ENCODE measurements around the gene CHST11. TPM values are rescaled to one million over a fixed set of nuclear protein-coding genes. Genes with fewer than 3 reads are reported as not detected.
A peak's percentile ranks its signal among the peaks of the same experiment; 100 is the strongest.

CHST11 gene
- total and polyA plus RNA-seq, 9 of the 15 experiments (the other 6 are each of a cell fraction or from before 2014, with no cell fraction given), result 2.3 to 38.7 (median 15.0) TPM

DNA sequence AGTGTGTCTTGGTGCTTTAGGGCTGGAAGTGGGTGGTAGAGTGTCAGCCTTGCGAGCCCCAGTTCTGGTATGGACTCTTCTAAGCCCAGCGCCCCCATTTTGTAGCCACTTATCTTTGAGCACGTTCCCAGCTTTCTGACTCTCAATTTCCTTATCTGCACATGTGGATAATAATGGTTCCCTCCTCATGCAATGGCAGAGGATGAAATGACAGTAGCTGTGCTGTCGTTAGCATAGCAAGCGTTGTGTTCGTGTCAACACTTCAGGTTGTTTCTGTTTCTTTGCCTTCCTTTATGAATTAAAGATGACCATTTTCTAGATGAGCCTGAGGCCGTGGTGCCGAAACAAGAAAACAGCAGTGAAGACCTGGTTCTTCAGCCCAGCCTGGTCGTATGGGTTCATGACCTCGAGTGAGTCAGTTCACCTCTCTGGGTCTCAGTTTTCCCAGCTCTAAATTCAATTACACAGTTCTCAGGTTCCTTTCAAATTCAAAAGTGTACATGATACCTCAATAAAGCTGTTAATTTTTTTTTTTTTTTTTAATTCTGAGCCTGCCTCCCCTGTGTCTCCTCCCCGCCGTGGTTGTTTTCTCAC lies 268.3 kb downstream of the CHST11 start (continued):
- 0 out of 2 replicates have a peak, but pooled peaks have one; percentile 51 for TF ChIP-seq MYC (IDR thresholded peaks at IDR 0.05; ENCODE audit: low read depth, low read length)
- no peak for TF ChIP-seq MYC (CRISPR knock-in tag; IDR thresholded peaks at IDR 0.05; ENCODE audit: borderline replicate concordance, low read depth)
- TF ChIP-seq BRD4 (IDR thresholded peaks at IDR 0.05), result no peak
- TF ChIP-seq HEY1 (CRISPR knock-in tag; IDR thresholded peaks at IDR 0.05; ENCODE audit: borderline replicate concordance), result no peak
- TF ChIP-seq, protein P1, sequence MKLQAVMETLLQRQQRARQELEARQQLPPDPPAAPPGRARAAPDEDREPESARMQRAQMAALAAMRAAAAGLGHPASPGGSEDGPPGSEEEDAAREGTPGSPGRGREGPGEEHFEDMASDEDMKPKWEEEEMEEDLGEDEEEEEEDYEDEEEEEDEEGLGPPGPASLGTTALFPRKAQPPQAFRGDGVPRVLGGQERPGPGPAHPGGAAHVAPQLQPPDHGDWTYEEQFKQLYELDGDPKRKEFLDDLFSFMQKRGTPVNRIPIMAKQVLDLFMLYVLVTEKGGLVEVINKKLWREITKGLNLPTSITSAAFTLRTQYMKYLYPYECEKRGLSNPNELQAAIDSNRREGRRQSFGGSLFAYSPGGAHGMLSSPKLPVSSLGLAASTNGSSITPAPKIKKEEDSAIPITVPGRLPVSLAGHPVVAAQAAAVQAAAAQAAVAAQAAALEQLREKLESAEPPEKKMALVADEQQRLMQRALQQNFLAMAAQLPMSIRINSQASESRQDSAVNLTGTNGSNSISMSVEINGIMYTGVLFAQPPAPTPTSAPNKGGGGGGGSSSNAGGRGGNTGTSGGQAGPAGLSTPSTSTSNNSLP (IDR thresholded peaks at IDR 0.05; ENCODE audit: borderline replicate concordance, low read depth, low read length), result 0 out of 2 replicates have a peak, but pooled peaks have one; percentile 14
- TF ChIP-seq, protein P2, sequence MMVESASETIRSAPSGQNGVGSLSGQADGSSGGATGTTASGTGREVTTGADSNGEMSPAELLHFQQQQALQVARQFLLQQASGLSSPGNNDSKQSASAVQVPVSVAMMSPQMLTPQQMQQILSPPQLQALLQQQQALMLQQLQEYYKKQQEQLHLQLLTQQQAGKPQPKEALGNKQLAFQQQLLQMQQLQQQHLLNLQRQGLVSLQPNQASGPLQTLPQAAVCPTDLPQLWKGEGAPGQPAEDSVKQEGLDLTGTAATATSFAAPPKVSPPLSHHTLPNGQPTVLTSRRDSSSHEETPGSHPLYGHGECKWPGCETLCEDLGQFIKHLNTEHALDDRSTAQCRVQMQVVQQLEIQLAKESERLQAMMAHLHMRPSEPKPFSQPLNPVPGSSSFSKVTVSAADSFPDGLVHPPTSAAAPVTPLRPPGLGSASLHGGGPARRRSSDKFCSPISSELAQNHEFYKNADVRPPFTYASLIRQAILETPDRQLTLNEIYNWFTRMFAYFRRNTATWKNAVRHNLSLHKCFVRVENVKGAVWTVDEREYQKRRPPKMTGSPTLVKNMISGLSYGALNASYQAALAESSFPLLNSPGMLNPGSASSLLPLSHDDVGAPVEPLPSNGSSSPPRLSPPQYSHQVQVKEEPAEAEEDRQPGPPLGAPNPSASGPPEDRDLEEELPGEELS (CRISPR knock-in tag; IDR thresholded peaks at IDR 0.05; ENCODE audit: borderline replicate concordance), result no peak
- TF ChIP-seq, protein P3, sequence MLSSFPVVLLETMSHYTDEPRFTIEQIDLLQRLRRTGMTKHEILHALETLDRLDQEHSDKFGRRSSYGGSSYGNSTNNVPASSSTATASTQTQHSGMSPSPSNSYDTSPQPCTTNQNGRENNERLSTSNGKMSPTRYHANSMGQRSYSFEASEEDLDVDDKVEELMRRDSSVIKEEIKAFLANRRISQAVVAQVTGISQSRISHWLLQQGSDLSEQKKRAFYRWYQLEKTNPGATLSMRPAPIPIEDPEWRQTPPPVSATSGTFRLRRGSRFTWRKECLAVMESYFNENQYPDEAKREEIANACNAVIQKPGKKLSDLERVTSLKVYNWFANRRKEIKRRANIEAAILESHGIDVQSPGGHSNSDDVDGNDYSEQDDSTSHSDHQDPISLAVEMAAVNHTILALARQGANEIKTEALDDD (IDR thresholded peaks at IDR 0.05), result no peak
- TF ChIP-seq L3MBTL2 (IDR thresholded peaks at IDR 0.05), result peak; percentile 62; the same call in 1 of the 2 replicates
- no peak for TF ChIP-seq SRSF7 (optimal IDR thresholded peaks at IDR 0.05; ENCODE audit: low read depth, low read length)
- TF ChIP-seq, protein P4, sequence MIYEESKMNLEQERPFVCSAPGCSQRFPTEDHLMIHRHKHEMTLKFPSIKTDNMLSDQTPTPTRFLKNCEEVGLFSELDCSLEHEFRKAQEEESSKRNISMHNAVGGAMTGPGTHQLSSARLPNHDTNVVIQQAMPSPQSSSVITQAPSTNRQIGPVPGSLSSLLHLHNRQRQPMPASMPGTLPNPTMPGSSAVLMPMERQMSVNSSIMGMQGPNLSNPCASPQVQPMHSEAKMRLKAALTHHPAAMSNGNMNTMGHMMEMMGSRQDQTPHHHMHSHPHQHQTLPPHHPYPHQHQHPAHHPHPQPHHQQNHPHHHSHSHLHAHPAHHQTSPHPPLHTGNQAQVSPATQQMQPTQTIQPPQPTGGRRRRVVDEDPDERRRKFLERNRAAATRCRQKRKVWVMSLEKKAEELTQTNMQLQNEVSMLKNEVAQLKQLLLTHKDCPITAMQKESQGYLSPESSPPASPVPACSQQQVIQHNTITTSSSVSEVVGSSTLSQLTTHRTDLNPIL (CRISPR knock-in tag; IDR thresholded peaks at IDR 0.05), result no peak
- TF ChIP-seq ZNF76 (CRISPR knock-in tag; IDR thresholded peaks at IDR 0.05; ENCODE audit: borderline replicate concordance), result no peak
- TF ChIP-seq SMAD4 (CRISPR knock-in tag; conservative IDR thresholded peaks at IDR 0.05), result no peak
- TF ChIP-seq CBFA2T3 (IDR thresholded peaks at IDR 0.05), result 0 out of 2 replicates have a peak, but pooled peaks have one; percentile 16
- no peak for TF ChIP-seq MAFF (IDR thresholded peaks at IDR 0.05; ENCODE audit: low read length)
- no peak for TF ChIP-seq BRCA1 (IDR thresholded peaks at IDR 0.05)
- no peak for TF ChIP-seq BRCA1 (CRISPR knock-in tag; IDR thresholded peaks at IDR 0.05)
- no peak for TF ChIP-seq ZNF699 (CRISPR knock-in tag; IDR thresholded peaks at IDR 0.05; ENCODE audit: insufficient replicate concordance)
- TF ChIP-seq, protein P5, sequence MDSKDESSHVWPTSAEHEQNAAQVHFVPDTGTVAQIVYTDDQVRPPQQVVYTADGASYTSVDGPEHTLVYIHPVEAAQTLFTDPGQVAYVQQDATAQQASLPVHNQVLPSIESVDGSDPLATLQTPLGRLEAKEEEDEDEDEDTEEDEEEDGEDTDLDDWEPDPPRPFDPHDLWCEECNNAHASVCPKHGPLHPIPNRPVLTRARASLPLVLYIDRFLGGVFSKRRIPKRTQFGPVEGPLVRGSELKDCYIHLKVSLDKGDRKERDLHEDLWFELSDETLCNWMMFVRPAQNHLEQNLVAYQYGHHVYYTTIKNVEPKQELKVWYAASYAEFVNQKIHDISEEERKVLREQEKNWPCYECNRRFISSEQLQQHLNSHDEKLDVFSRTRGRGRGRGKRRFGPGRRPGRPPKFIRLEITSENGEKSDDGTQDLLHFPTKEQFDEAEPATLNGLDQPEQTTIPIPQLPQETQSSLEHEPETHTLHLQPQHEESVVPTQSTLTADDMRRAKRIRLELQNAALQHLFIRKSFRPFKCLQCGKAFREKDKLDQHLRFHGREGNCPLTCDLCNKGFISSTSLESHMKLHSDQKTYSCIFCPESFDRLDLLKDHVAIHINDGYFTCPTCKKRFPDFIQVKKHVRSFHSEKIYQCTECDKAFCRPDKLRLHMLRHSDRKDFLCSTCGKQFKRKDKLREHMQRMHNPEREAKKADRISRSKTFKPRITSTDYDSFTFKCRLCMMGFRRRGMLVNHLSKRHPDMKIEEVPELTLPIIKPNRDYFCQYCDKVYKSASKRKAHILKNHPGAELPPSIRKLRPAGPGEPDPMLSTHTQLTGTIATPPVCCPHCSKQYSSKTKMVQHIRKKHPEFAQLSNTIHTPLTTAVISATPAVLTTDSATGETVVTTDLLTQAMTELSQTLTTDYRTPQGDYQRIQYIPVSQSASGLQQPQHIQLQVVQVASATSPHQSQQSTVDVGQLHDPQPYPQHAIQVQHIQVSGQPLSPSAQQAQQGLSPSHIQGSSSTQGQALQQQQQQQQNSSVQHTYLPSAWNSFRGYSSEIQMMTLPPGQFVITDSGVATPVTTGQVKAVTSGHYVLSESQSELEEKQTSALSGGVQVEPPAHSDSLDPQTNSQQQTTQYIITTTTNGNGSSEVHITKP (IDR thresholded peaks at IDR 0.05; ENCODE audit: partially characterized antibody), result no peak
- no peak for TF ChIP-seq ZNF347 (CRISPR knock-in tag; IDR thresholded peaks at IDR 0.05; ENCODE audit: low read depth)
